CD4-positive, alpha-beta T cell treated with Interleukin-4 for 4 hours (primary cell): ENCODE data around the gene GRM4.

ENCODE experiments used
- DNase-seq: peaks from one replicate; pipeline ENCODE4 v3.0.0-alpha.2; 2020

GRM4 gene

GRCh38 chr6:34082864-34083626 is 62.8 kb downstream of the GRM4 start:
- no peak for DNase-seq

GRCh38 chr6:34082348-34082747 is 63.5 kb downstream of the GRM4 start:
- DNase-seq: no peak

- no peak for DNase-seq
Measured at GRCh38 chr6:34080357-34080756, 65.5 kb downstream of the GRM4 start.

GRCh38 chr6:34079899-34080298 is 66.0 kb downstream of the GRM4 start:
- no peak for DNase-seq

GRCh38 chr6:34075906-34076305 is 70.0 kb downstream of the GRM4 start:
- no peak for DNase-seq

GRCh38 chr6:34074064-34074742 is 71.7 kb downstream of the GRM4 start:
- DNase-seq: no peak

- DNase-seq: no peak
Measured at GRCh38 chr6:34073540-34073939, 72.3 kb downstream of the GRM4 start.

- no peak for DNase-seq
Measured at GRCh38 chr6:34072727-34073126, 73.2 kb downstream of the GRM4 start.

GRCh38 chr6:34071884-34072379 is 74.0 kb downstream of the GRM4 start:
- DNase-seq: no peak

- no peak for DNase-seq
Measured at GRCh38 chr6:34071136-34071883, 74.6 kb downstream of the GRM4 start.

GRCh38 chr6:34070315-34071135 is 75.4 kb downstream of the GRM4 start:
- DNase-seq: no peak

GRCh38 chr6:34068462-34069044 is 77.3 kb downstream of the GRM4 start:
- no peak for DNase-seq

- DNase-seq: no peak
Measured at GRCh38 chr6:34067814-34068213, 78.1 kb downstream of the GRM4 start.

- no peak for DNase-seq
Measured at GRCh38 chr6:34066772-34067770, 78.8 kb downstream of the GRM4 start.

- no peak for DNase-seq
Measured at GRCh38 chr6:34066218-34066571, 79.7 kb downstream of the GRM4 start.

- no peak for DNase-seq
Measured at GRCh38 chr6:34065466-34066217, 80.2 kb downstream of the GRM4 start.

GRCh38 chr6:34064675-34065074 is 81.2 kb downstream of the GRM4 start:
- DNase-seq: no peak

- DNase-seq: no peak
Measured at GRCh38 chr6:34063651-34064050, 82.2 kb downstream of the GRM4 start.

- DNase-seq: no peak
Measured at GRCh38 chr6:34062815-34063214, 83.1 kb downstream of the GRM4 start.

GRCh38 chr6:34062156-34062555 is 83.7 kb downstream of the GRM4 start:
- no peak for DNase-seq
